Measurements from ENCODE around the gene SCGB1D1.
"Not testable (repeated sequence)": the region's sequence is repeated elsewhere in the genome, so short reads cannot be mapped to it uniquely, and the experiment has no call there.

Gene SCGB1D1

GRCh38 chr11:62206276-62207066 is 16.5 kb downstream of the SCGB1D1 start:
- intact Hi-C loops (cut with DNase I); DNase-seq: not testable (repeated sequence)

GRCh38 chr11:62208785-62209144 is 18.7 kb downstream of the SCGB1D1 start:
- intact Hi-C loops (cut with DNase I) = no loop called here
- no peak for DNase-seq

GRCh38 chr11:62217191-62217748 is 27.3 kb downstream of the SCGB1D1 start:
- no peak for DNase-seq
- intact Hi-C loops (cut with DNase I) = no loop called here

- no peak for DNase-seq
- intact Hi-C loops (cut with DNase I) = no loop called here
These were observed 31.5 kb downstream of the SCGB1D1 start for GRCh38 chr11:62221498-62221897.

GRCh38 chr11:62223095-62223494 is 33.1 kb downstream of the SCGB1D1 start:
- DNase-seq = no peak
- intact Hi-C loops (cut with DNase I) = no loop called here

GRCh38 chr11:62233730-62234129 is 43.7 kb downstream of the SCGB1D1 start:
- intact Hi-C loops (cut with DNase I) = loop anchor here (10.0 kb wide), 1 partner anchor 61 kb away; the partner anchor contains the start of gene SCGB1D4
- DNase-seq = no peak

GRCh38 chr11:62236187-62236586 is 46.2 kb downstream of the SCGB1D1 start:
- DNase-seq = no peak
- intact Hi-C loops (cut with DNase I) = loop anchor here (10.0 kb wide), 1 partner anchor 59 kb away; the partner anchor contains the start of gene SCGB1D4

GRCh38 chr11:62237499-62237898 is 47.5 kb downstream of the SCGB1D1 start:
- intact Hi-C loops (cut with DNase I) = loop anchor here (10.0 kb wide), 1 partner anchor 57 kb away; the partner anchor contains the start of gene SCGB1D4
- DNase-seq = no peak

- intact Hi-C loops (cut with DNase I) = loop anchor here (10.0 kb wide), 1 partner anchor 57 kb away; the partner anchor contains the start of gene SCGB1D4
These were observed 48.1 kb downstream of the SCGB1D1 start for GRCh38 chr11:62238151-62238550.

GRCh38 chr11:62241095-62241494 is 51.1 kb downstream of the SCGB1D1 start:
- intact Hi-C loops (cut with DNase I) = no loop called here
- no peak for DNase-seq

More at GRCh38 chr11:62238151-62238550, 48.1 kb downstream of the SCGB1D1 start:
- DNase-seq = no peak

GRCh38 chr11:62242021-62242420 is 52.0 kb downstream of the SCGB1D1 start, which contains the start of gene SCGB1D2:
Gene SCGB1D2 (plus strand): TSS chr11:62242239. CDS start chr11:62242308, 69 bp downstream.
- intact Hi-C loops (cut with DNase I) = no loop called here

More at GRCh38 chr11:62242021-62242420, 52.0 kb downstream of the SCGB1D1 start, which contains the start of gene SCGB1D2:
- DNase-seq = peak in 27 of 42 donors; percentile 2 to 70 (median 29)
